Cardiac fibroblast (primary cell): ENCODE measurements around the gene PHAF1.

Source experiments
- DNase-seq, 2 donors: peaks; one replicate each; pipeline versions ENCODE4 v3.0.0 to v3.0.0-alpha.2; 2010; ENCODE audit warnings: low read depth in 2 of 2
- H3K4me3 ChIP-seq, 2 donors: replicated peaks in 1 of 2; 1 replicate in 1 of 2; 2 replicates in 1 of 2; pipeline ENCODE4 v1.5.1; 2011; ENCODE audit warnings: low read depth in 2 of 2, low read length in 2 of 2, mild to moderate bottlenecking in 2 of 2, moderate library complexity in 1 of 2
- CTCF ChIP-seq: IDR thresholded peaks from one replicate; pipeline ENCODE4 v1.5.1; 2011; ENCODE audit warnings: low read depth, mild to moderate bottlenecking, low read length, inconsistent platforms

Gene PHAF1

GRCh38 chr16:67173323-67173722 lies 63.6 kb downstream of the PHAF1 start:
- H3K4me3 ChIP-seq, result peak overlapping the region in 1 of 2 donors; percentile 53
- DNase-seq, result peak in 1 of 2 donors; percentile 25
- no peak for TF ChIP-seq CTCF

GRCh38 chr16:67173808-67174705 lies 64.3 kb downstream of the PHAF1 start:
- DNase-seq, result peak; percentile 76 to 91
- peak overlapping the region; percentile 53 for H3K4me3 ChIP-seq
- peak; percentile 12 for TF ChIP-seq CTCF

GRCh38 chr16:67174706-67175231 lies 65.0 kb downstream of the PHAF1 start:
- DNase-seq, result no peak
- peak overlapping the region; percentile 53 for H3K4me3 ChIP-seq
- no peak for TF ChIP-seq CTCF

GRCh38 chr16:67176662-67177061 lies 66.9 kb downstream of the PHAF1 start:
- no peak for DNase-seq
- TF ChIP-seq CTCF, result no peak
- H3K4me3 ChIP-seq, result no peak overlapping the region

- H3K4me3 ChIP-seq, result peak overlapping the region; percentile 42 to 43
- DNase-seq, result peak; percentile 55 to 59
- peak; percentile 3 for TF ChIP-seq CTCF
Observed at GRCh38 chr16:67177743-67178699, 68.3 kb downstream of the PHAF1 start.

GRCh38 chr16:67179421-67180080 lies 69.8 kb downstream of the PHAF1 start:
- no peak for DNase-seq
- H3K4me3 ChIP-seq, result no peak overlapping the region
- no peak for TF ChIP-seq CTCF
